ENCODE results near the gene CEP72. TPM values are rescaled to one million over a fixed set of nuclear protein-coding genes. Genes with fewer than 3 reads are reported as not detected.
"Not testable (repeated sequence)": the region's sequence is repeated elsewhere in the genome, so short reads cannot be mapped to it uniquely, and the experiment has no call there.

Gene CEP72
- total RNA-seq, 2 donors from 2014 or later, result 35.6 to 36.5 TPM

DNA sequence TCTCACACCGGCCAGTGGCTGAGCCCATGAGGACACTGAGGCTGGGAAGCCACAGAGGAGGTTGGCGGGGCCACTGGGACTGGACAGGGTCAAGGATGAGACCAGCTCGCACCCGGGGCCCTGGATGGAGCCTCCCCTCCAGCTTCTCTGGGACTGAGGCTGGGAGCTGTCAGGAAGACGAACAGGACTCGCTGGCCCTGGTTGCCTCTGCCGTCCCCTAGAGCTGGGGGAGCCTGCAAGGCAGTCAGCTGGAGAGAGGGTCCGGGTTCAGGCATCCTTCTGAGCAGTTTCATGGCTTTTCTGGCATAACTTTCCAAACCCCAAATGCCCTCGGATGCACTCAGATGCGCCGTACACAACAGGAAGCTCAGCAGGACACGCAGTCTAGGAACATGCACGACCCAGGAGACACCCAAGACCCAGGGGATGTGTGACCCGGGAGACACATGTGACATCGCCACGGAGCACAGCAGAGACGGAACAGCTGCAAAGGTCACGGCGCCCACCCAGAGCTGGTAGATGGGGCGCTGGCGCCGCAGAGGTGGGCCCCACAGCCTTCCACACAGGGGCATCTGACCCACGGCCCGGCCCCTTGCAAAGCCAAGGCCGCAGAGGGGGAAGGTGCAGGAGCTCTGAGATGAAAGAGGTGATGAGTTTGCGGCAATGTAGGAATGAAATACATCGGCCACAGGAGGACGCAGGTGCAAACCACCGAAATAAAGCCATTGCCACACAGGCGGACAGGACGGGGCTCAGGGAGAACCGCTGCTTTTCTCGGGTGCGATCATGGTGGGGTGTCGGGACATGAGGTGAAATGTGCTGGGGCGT lies 63.9 kb downstream of the CEP72 start:
- Mint-ChIP-seq H3K9me3 (no peaks in the 10 kb centered on the region), H3K27ac (no peak overlapping the region), H3K4me1 (peaks cover 6% of the 10 kb centered on the region), H3K36me3 (ENCODE audit: low read depth) (no peaks in the 10 kb centered on the region), H3K4me3 (no peak overlapping the region), H3K27me3 (ENCODE audit: insufficient read depth) (peaks cover 43% of the 10 kb centered on the region)
- Histone ChIP-seq H3K27ac (ENCODE audit: low read depth, low read length) (no peak overlapping the region), H3K9ac (ENCODE audit: extremely low read depth, low read length, poor library complexity, severe bottlenecking) (no peak overlapping the region), H3K4me3 (ENCODE audit: low read length) (no peak overlapping the region), H3K36me3 (ENCODE audit: control insufficient read depth, insufficient read depth, low read length) (no peaks in the 10 kb centered on the region), H3K4me1 (ENCODE audit: control insufficient read depth, insufficient read depth, low read length) (peaks cover 13% of the 10 kb centered on the region), H3K27me3 (ENCODE audit: control insufficient read depth, insufficient read depth, low read length, poor library complexity, severe bottlenecking) (peaks cover 28% of the 10 kb centered on the region), H3K9me3 (ENCODE audit: control insufficient read depth, low read length) (no peaks in the 10 kb centered on the region)
- WGBS, 2 experiments (ENCODE audit: insufficient coverage in 1 of 2, insufficient read length in 1 of 2), result 90 to 92% methylated on average over 25 to 36 of the region's 36 CpGs
- TF ChIP-seq, protein P1, sequence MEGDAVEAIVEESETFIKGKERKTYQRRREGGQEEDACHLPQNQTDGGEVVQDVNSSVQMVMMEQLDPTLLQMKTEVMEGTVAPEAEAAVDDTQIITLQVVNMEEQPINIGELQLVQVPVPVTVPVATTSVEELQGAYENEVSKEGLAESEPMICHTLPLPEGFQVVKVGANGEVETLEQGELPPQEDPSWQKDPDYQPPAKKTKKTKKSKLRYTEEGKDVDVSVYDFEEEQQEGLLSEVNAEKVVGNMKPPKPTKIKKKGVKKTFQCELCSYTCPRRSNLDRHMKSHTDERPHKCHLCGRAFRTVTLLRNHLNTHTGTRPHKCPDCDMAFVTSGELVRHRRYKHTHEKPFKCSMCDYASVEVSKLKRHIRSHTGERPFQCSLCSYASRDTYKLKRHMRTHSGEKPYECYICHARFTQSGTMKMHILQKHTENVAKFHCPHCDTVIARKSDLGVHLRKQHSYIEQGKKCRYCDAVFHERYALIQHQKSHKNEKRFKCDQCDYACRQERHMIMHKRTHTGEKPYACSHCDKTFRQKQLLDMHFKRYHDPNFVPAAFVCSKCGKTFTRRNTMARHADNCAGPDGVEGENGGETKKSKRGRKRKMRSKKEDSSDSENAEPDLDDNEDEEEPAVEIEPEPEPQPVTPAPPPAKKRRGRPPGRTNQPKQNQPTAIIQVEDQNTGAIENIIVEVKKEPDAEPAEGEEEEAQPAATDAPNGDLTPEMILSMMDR (conservative IDR thresholded peaks at IDR 0.05), result no peak
- peak; percentile 52 for DNase-seq

DNA sequence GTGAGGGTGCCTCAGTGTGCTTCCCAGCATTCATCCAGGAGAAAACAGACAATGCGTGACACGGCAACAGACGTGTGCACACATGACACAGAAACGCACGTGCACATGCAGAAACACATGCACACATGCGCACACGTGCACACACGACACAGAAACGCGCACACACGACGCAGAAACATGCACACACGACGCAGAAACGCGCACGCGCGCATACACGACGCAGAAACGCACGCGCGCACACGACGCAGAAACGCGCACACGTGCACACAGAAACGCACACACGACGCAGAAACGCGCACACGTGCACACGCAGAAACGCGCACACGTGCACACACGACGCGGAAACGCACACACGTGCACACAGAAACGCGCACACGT lies 64.5 kb downstream of the CEP72 start:
- no peaks in the 10 kb centered on the region for H3K9me3 ChIP-seq (ENCODE audit: control insufficient read depth, low read length)
- H3K4me3 ChIP-seq (ENCODE audit: low read length), result no peak overlapping the region
- no peak overlapping the region for H3K27ac Mint-ChIP-seq
- H3K27me3 Mint-ChIP-seq (ENCODE audit: insufficient read depth), result peaks cover 45% of the 10 kb centered on the region
- H3K4me1 ChIP-seq (ENCODE audit: control insufficient read depth, insufficient read depth, low read length), result peaks cover 13% of the 10 kb centered on the region
- H3K36me3 ChIP-seq (ENCODE audit: control insufficient read depth, insufficient read depth, low read length), result no peaks in the 10 kb centered on the region
- no peaks in the 10 kb centered on the region for H3K36me3 Mint-ChIP-seq (ENCODE audit: low read depth)
- TF ChIP-seq, protein P1 (conservative IDR thresholded peaks at IDR 0.05), result no peak
- peaks cover 6% of the 10 kb centered on the region for H3K4me1 Mint-ChIP-seq
- no peaks in the 10 kb centered on the region for H3K9me3 Mint-ChIP-seq
- DNase-seq, result no peak
- no peak overlapping the region for H3K9ac ChIP-seq (ENCODE audit: extremely low read depth, low read length, poor library complexity, severe bottlenecking)
- peaks cover 28% of the 10 kb centered on the region for H3K27me3 ChIP-seq (ENCODE audit: control insufficient read depth, insufficient read depth, low read length, poor library complexity, severe bottlenecking)
- no peak overlapping the region for H3K4me3 Mint-ChIP-seq
- no peak overlapping the region for H3K27ac ChIP-seq (ENCODE audit: low read depth, low read length)
- 93 to 94% methylated on average over 48 of the region's 48 CpGs for WGBS, 2 experiments (ENCODE audit: insufficient coverage in 1 of 2, insufficient read length in 1 of 2)

DNA sequence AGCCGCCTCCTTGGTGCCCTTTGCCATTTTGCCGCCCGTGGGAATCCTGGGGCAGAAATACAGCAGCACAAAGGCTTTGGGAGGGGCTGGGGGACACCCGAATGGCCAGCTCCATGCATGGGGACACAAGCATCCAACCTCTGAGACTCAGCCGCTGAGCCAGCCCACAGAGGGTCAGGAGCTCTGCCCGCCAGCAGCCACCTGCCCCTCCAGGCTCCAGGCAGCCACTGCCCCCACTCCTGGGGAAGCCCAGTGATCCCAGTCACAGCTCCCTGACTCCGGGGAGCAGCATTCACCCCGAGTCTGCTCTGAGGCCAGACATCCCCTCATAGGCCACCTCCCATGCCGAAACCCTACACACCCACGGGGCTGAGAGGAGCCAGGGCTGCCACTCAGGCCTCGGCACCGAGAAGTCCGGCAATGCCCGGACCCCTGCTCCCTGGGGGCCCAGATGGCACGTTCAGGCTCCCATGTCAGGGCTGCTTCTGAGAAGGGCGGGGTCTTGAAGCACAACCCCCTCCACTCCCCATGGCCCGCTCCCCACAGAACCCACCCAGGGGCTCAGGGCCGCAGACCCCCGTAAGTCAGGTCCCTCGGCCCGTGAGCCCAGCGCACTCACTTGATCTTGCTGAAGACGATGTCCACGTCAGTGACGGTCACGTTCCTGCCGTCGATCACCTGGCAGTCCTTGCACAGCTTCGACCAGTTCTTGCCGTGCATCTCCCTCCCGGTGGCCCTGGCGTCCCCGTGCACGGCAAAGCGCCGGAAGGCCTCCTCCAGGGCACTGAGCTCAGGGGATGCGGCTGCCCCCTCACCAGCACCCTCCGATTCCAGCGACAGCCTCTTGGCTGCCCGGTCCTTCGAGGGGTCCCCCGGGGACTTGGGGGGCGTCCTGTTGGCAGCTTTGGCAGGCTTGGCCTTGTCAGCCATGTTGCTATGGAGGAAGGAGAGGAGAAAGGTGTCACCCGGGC lies 65.3 kb downstream of the CEP72 start:
- no peaks in the 10 kb centered on the region for H3K36me3 ChIP-seq (ENCODE audit: control insufficient read depth, insufficient read depth, low read length)
- H3K9ac ChIP-seq (ENCODE audit: extremely low read depth, low read length, poor library complexity, severe bottlenecking), result no peak overlapping the region
- WGBS, 2 experiments (ENCODE audit: insufficient coverage in 1 of 2, insufficient read length in 1 of 2), result 85 to 89% methylated on average over 16 to 44 of the region's 44 CpGs
- no peaks in the 10 kb centered on the region for H3K9me3 Mint-ChIP-seq
- peaks cover 28% of the 10 kb centered on the region for H3K27me3 ChIP-seq (ENCODE audit: control insufficient read depth, insufficient read depth, low read length, poor library complexity, severe bottlenecking)
- TF ChIP-seq, protein P1 (conservative IDR thresholded peaks at IDR 0.05), result no peak
- no peak overlapping the region for H3K4me3 Mint-ChIP-seq
- H3K4me3 ChIP-seq (ENCODE audit: low read length), result no peak overlapping the region
- H3K27me3 Mint-ChIP-seq (ENCODE audit: insufficient read depth), result peaks cover 45% of the 10 kb centered on the region
- H3K27ac ChIP-seq (ENCODE audit: low read depth, low read length), result no peak overlapping the region
- H3K27ac Mint-ChIP-seq, result no peak overlapping the region
- peaks cover 6% of the 10 kb centered on the region for H3K4me1 Mint-ChIP-seq
- no peaks in the 10 kb centered on the region for H3K9me3 ChIP-seq (ENCODE audit: control insufficient read depth, low read length)
- H3K36me3 Mint-ChIP-seq (ENCODE audit: low read depth), result no peaks in the 10 kb centered on the region
- peak; percentile 52 for DNase-seq
- peaks cover 7% of the 10 kb centered on the region for H3K4me1 ChIP-seq (ENCODE audit: control insufficient read depth, insufficient read depth, low read length)

DNA sequence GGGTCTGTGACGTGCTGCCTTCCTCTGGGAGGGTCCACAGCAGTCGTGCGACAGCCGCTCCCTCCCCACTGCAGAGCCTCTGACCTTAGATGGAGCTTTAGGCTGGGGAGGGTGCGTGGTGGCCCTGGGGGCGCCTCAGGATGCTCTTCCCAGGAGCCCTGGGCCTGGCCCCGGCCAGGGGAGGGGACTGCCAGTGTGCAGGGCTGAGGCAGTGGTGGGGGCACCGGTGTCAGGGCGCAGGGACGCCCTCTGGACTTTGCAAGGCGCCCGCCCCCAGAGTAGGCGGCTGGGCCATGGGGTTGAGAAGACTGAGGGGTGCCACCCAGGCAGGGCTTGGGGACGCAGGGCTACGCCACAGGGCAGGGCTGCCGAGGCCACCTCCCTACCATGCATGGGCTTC lies 66.4 kb downstream of the CEP72 start:
- WGBS, 2 experiments (ENCODE audit: insufficient coverage in 1 of 2, insufficient read length in 1 of 2), result 89% methylated on average over 13 of the region's 16 CpGs; no CpG with 5 or more reads in 1 of the 2 experiments

More for the DNA sequence above, 66.4 kb downstream of the CEP72 start:
- H3K36me3 Mint-ChIP-seq (ENCODE audit: low read depth); H3K27ac Mint-ChIP-seq; H3K4me1 ChIP-seq (ENCODE audit: control insufficient read depth, insufficient read depth, low read length); H3K9ac ChIP-seq (ENCODE audit: extremely low read depth, low read length, poor library complexity, severe bottlenecking); H3K4me3 Mint-ChIP-seq; H3K36me3 ChIP-seq (ENCODE audit: control insufficient read depth, insufficient read depth, low read length); H3K4me3 ChIP-seq (ENCODE audit: low read length); H3K27ac ChIP-seq (ENCODE audit: low read depth, low read length); H3K9me3 ChIP-seq (ENCODE audit: control insufficient read depth, low read length); H3K9me3 Mint-ChIP-seq; H3K4me1 Mint-ChIP-seq: not testable (repeated sequence)
- DNase-seq, result peak; percentile 36
- peaks cover 49% of the 10 kb centered on the region for H3K27me3 Mint-ChIP-seq (ENCODE audit: insufficient read depth)
- peaks cover 36% of the 10 kb centered on the region for H3K27me3 ChIP-seq (ENCODE audit: control insufficient read depth, insufficient read depth, low read length, poor library complexity, severe bottlenecking)

Data from endodermal cell (in vitro differentiated cells).